HepG2 (cell line): Measurements from ENCODE around the gene UEVLD. TPM values are rescaled to one million over a fixed set of nuclear protein-coding genes. Genes with fewer than 3 reads are reported as not detected.
A peak's percentile ranks its signal among the peaks of the same experiment; 100 is the strongest.

ENCODE experiments used
- AHR ChIP-seq: IDR thresholded peaks from 2 replicates; pipeline ENCODE4 v1.6.1; 2018; ENCODE audit warnings: missing genetic modification reagents, missing compliant biosample characterization
- ARNT ChIP-seq: fragments of 450-650 bp; IDR thresholded peaks from 2 replicates; pipeline ENCODE4 v1.6.1; 2017
- ATF1 ChIP-seq: IDR thresholded peaks from 2 replicates; pipeline ENCODE4 v1.6.1; 2016; ENCODE audit warnings: mild to moderate bottlenecking, control low read depth
- CBX1 ChIP-seq: IDR thresholded peaks from one replicate; pipeline ENCODE4 v1.6.1; 2016; ENCODE audit warnings: antibody characterized with exemption, low read depth
- CBX5 ChIP-seq: sonication (generic); formaldehyde crosslinking; IDR thresholded peaks from 2 replicates; pipeline ENCODE4 v1.4.0; 2020; ENCODE audit warnings: missing genetic modification reagents, borderline replicate concordance
- CHD2 ChIP-seq: IDR thresholded peaks from 2 replicates; pipeline ENCODE4 v1.6.1; 2011; ENCODE audit warnings: low read depth, low read length, improper control_type of control experiment
- CTCF ChIP-seq: sonication (generic); formaldehyde crosslinking; IDR thresholded peaks from 2 replicates; pipeline ENCODE4 v1.5.0; 2020; ENCODE audit warnings: mild to moderate bottlenecking, missing genetic modification reagents, moderate library complexity
- ELK4 ChIP-seq: sonication (generic); formaldehyde crosslinking; IDR thresholded peaks from 2 replicates; pipeline ENCODE4 v1.9.0; 2021; ENCODE audit warnings: missing genetic modification reagents, borderline replicate concordance
- HHEX ChIP-seq: IDR thresholded peaks from 2 replicates; pipeline ENCODE4 v1.6.1; 2016; ENCODE audit warnings: control low read depth
- IRX3 ChIP-seq: sonication (generic); formaldehyde crosslinking; IDR thresholded peaks from 2 replicates; pipeline ENCODE4 v1.8.1; 2023; ENCODE audit warnings: mild to moderate bottlenecking, low read depth, missing genetic modification reagents, borderline replicate concordance
- LBX2 ChIP-seq: sonication (generic); formaldehyde crosslinking; IDR thresholded peaks from 2 replicates; pipeline ENCODE4 v1.5.0; 2020; ENCODE audit warnings: missing genetic modification reagents, mild to moderate bottlenecking, borderline replicate concordance
- NR3C1 ChIP-seq: sonication (generic); formaldehyde crosslinking; IDR thresholded peaks from 2 replicates; pipeline ENCODE4 v1.4.0; 2020; ENCODE audit warnings: missing genetic modification reagents
- POLR2G ChIP-seq: fragments of 200-400 bp; formaldehyde crosslinking; IDR thresholded peaks from 2 replicates; pipeline ENCODE4 v1.6.1; 2018; ENCODE audit warnings: mild to moderate bottlenecking, low read depth, low read length, moderate library complexity
- PTBP1 ChIP-seq: fragments of 200-400 bp; formaldehyde crosslinking; IDR thresholded peaks from 2 replicates; pipeline ENCODE4 v1.6.1; 2018; ENCODE audit warnings: low read length, low read depth; ENCODE audit not compliant: poor library complexity, severe bottlenecking
- REXO4 ChIP-seq: sonication (generic); formaldehyde crosslinking; IDR thresholded peaks from 2 replicates; pipeline ENCODE4 v1.8.0; 2022; ENCODE audit warnings: missing genetic modification reagents, mild to moderate bottlenecking, borderline replicate concordance
- THAP9 ChIP-seq: sonication (generic); formaldehyde crosslinking; IDR thresholded peaks from 2 replicates; pipeline ENCODE4; 2020; ENCODE audit warnings: missing genetic modification reagents, mild to moderate bottlenecking, borderline replicate concordance
- YEATS2 ChIP-seq: sonication (generic); formaldehyde crosslinking; IDR thresholded peaks from 2 replicates; pipeline ENCODE4 v1.4.0; 2020; ENCODE audit warnings: missing genetic modification reagents, borderline replicate concordance
- YY1 ChIP-seq: IDR thresholded peaks from 2 replicates; pipeline ENCODE4 v1.6.1; 2011; ENCODE audit warnings: low read length, low read depth, moderate library complexity, mild to moderate bottlenecking; ENCODE audit not compliant: insufficient read depth, insufficient replicate concordance
- ZNF264 ChIP-seq: sonication (generic); formaldehyde crosslinking; IDR thresholded peaks from 2 replicates; pipeline ENCODE4 v1.4.0; 2020; ENCODE audit warnings: missing genetic modification reagents
- ZNF343 ChIP-seq: sonication (generic); formaldehyde crosslinking; IDR thresholded peaks from 2 replicates; pipeline ENCODE4 v1.4.0; 2020; ENCODE audit warnings: mild to moderate bottlenecking, missing genetic modification reagents
- ZNF550 ChIP-seq: sonication (generic); formaldehyde crosslinking; IDR thresholded peaks from 2 replicates; pipeline ENCODE4 v1.4.0; 2020; ENCODE audit warnings: mild to moderate bottlenecking, missing genetic modification reagents, borderline replicate concordance
- ZNF558 ChIP-seq: sonication (generic); formaldehyde crosslinking; IDR thresholded peaks from 2 replicates; pipeline ENCODE4 v1.9.0; 2022; ENCODE audit warnings: mild to moderate bottlenecking, missing genetic modification reagents, borderline replicate concordance
- ZNF768 ChIP-seq: sonication (generic); formaldehyde crosslinking; IDR thresholded peaks from 2 replicates; pipeline ENCODE4 v1.4.0; 2020; ENCODE audit warnings: missing genetic modification reagents
- ZSCAN31 ChIP-seq: sonication (generic); formaldehyde crosslinking; IDR thresholded peaks from 2 replicates; pipeline ENCODE4 v1.5.0; 2020; ENCODE audit warnings: low read depth, mild to moderate bottlenecking, missing genetic modification reagents
- polyA plus RNA-seq, 8 experiments: library from polyadenylated mRNA; depleted of rRNA in 3 of 8; stranded (reverse) in 7 of 8; unstranded in 1 of 8; fragments of >200 nt; fragmentation: Illumina TruSeq in 4 of 8; extraction: Trizol in 4 of 8; gene quantifications; 2 replicates each; pipeline versions ENCODE4 v1.2.1 to v1.2.3, GENCODE V29; 2011 to 2016; ENCODE audit warnings: low read depth in 4 of 8, missing spikeins in 1 of 8, mixed read lengths in 1 of 8; ENCODE audit not compliant: insufficient read depth in 1 of 8
- total RNA-seq, 5 experiments: library from RNA; depleted of rRNA; stranded (reverse); fragments of >200 nt; fragmentation: Illumina TruSeq; extraction: Trizol; gene quantifications; 2 replicates each; pipeline ENCODE4 v1.2.3, GENCODE V29; 2016; ENCODE audit warnings: low read depth in 1 of 5

Gene UEVLD
- total and polyA plus RNA-seq, 2 of the 13 experiments (the other 11 are each of a cell fraction or from before 2014, with no cell fraction given): 5.7 to 13.7 TPM

- TF ChIP-seq THAP9 (CRISPR knock-in tag) (peak; percentile 92), YY1 (peak; percentile 85), ATF1 (peak; percentile 97), YEATS2 (CRISPR knock-in tag) (peak; percentile 95; the same call in 1 of the 2 replicates), NR3C1 (CRISPR knock-in tag) (no peak), LBX2 (CRISPR knock-in tag) (0 out of 2 replicates have a peak, but pooled peaks have one; percentile 78), ELK4 (CRISPR knock-in tag) (no peak), CBX5 (CRISPR knock-in tag) (peak; percentile 66; the same call in 1 of the 2 replicates), AHR (CRISPR knock-in tag) (0 out of 2 replicates have a peak, but pooled peaks have one; percentile 62), CBX1 (no peak), POLR2G (peak; percentile 99), REXO4 (0 out of 2 replicates have a peak, but pooled peaks have one; percentile 48), ZNF343 (CRISPR knock-in tag) (peak; percentile 87; the same call in 1 of the 2 replicates), ZNF768 (peak; percentile 78), IRX3 (CRISPR knock-in tag) (no peak), ZNF558 (CRISPR knock-in tag) (peak; percentile 78; the same call in 1 of the 2 replicates), ZSCAN31 (CRISPR knock-in tag) (no peak; the same call in 1 of the 2 replicates), PTBP1 (no peak), CTCF (0 out of 2 replicates have a peak, but pooled peaks have one; percentile 14), ARNT (no peak), CHD2 (no peak), HHEX (no peak), ZNF264 (no peak), ZNF550 (peak; percentile 18; the same call in 1 of the 2 replicates)
Observed at GRCh38 chr11:18526521-18527296, 61.8 kb downstream of the UEVLD start, which contains the start of gene TSG101 (continued).
